ENCODE measurements around the gene DMAC2.
"Not testable (repeated sequence)": the region's sequence is repeated elsewhere in the genome, so short reads cannot be mapped to it uniquely, and the experiment has no call there.

DMAC2 gene

DNA sequence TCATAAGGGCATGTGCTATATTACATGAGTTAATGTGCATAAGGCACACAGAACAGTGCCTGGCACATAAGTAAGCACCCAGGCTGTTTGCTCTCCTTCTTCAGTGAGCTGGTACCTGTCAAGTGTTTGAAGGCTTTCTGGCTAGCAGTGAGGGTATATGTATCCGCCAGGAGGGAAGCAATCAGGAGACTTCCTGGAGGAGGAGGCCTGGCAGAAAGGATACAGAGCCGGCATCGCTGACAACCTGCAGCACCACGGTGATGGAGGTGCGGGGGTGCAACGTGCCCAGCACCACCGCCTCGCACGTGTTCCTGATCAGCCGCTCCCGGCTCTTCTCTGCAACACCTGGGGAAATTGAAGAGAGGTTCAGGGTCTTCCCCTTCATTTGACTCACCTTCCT is 48.1 kb downstream of the DMAC2 start:
- H3K36me3 ChIP-seq (ENCODE audit: insufficient read depth, low read length) = peaks cover 27% of the 10 kb centered on the region
- H3K27me3 ChIP-seq (ENCODE audit: control insufficient read depth in 1 of 2, insufficient read depth in 2 of 2, low read length in 2 of 2) = no peaks in the 10 kb centered on the region
- H3K4me1 ChIP-seq (ENCODE audit: insufficient read depth, low read length) = no peaks in the 10 kb centered on the region
- no peak overlapping the region for H3K9ac ChIP-seq (ENCODE audit: low read length)
- H3K4me3 ChIP-seq (ENCODE audit: low read depth in 1 of 2, low read length in 2 of 2) = no peak overlapping the region
- no peaks in the 10 kb centered on the region for H3K9me3 ChIP-seq (ENCODE audit: low read length)
- H3K27ac ChIP-seq (ENCODE audit: low read depth, low read length) = no peak overlapping the region

DNA sequence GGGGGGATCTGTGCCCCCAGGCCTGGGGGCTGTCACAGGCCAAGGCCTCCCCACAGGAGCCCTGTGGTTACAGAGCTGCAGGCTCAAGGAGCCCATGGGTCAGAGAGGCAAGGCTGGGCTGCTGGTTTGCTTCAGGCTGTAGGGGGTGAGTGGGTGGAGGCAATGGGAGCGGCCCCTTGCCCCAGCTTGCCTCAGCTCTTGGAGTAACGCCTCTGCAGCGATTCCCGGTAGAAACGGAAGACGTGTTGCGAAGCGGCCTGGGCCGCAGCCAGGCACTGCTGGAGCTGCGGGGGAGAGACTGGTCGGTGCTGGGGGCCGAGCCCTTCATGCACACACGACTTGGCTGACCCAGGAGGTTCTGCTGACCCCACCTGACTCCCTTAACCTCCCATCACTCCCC is 53.3 kb downstream of the DMAC2 start:
- H3K27ac ChIP-seq (ENCODE audit: low read depth, low read length) = no peak overlapping the region
- H3K27me3 ChIP-seq (ENCODE audit: control insufficient read depth in 1 of 2, insufficient read depth in 2 of 2, low read length in 2 of 2) = no peaks in the 10 kb centered on the region
- H3K4me1 ChIP-seq (ENCODE audit: insufficient read depth, low read length) = no peaks in the 10 kb centered on the region
- no peak overlapping the region for H3K4me3 ChIP-seq (ENCODE audit: low read depth in 1 of 2, low read length in 2 of 2)
- H3K9ac ChIP-seq (ENCODE audit: low read length) = no peak overlapping the region
- no peaks in the 10 kb centered on the region for H3K9me3 ChIP-seq (ENCODE audit: low read length)
- H3K36me3 ChIP-seq (ENCODE audit: insufficient read depth, low read length) = peaks cover 23% of the 10 kb centered on the region

DNA sequence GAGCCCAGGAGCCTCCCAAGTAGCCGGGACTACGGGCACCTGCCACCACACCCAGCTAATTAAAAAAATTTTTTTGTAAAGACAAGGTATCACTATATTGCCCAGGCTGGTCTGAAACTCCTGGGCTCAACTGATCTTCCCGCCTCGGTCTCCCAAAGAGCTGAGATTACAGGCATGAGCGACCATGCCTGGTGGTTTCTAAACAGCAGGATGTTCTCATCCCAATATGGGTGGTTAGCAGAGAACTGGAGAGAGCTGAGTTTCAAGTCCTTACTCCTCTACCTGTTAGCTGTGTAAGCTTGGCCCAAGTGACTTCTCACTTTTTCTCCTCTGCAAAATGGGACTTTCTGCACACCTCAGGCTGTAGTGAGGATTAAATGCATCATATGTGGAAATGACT is 55.4 kb downstream of the DMAC2 start:
- Histone ChIP-seq H3K9ac (ENCODE audit: low read length) (no peak overlapping the region), H3K27me3 (ENCODE audit: control insufficient read depth in 1 of 2, insufficient read depth in 2 of 2, low read length in 2 of 2) (no peaks in the 10 kb centered on the region), H3K27ac (ENCODE audit: low read depth, low read length) (no peak overlapping the region), H3K4me1 (ENCODE audit: insufficient read depth, low read length) (no peaks in the 10 kb centered on the region), H3K4me3 (ENCODE audit: low read depth in 1 of 2, low read length in 2 of 2) (no peak overlapping the region), H3K36me3 (ENCODE audit: insufficient read depth, low read length) (peaks cover 8% of the 10 kb centered on the region), H3K9me3 (ENCODE audit: low read length) (no peaks in the 10 kb centered on the region)

DNA sequence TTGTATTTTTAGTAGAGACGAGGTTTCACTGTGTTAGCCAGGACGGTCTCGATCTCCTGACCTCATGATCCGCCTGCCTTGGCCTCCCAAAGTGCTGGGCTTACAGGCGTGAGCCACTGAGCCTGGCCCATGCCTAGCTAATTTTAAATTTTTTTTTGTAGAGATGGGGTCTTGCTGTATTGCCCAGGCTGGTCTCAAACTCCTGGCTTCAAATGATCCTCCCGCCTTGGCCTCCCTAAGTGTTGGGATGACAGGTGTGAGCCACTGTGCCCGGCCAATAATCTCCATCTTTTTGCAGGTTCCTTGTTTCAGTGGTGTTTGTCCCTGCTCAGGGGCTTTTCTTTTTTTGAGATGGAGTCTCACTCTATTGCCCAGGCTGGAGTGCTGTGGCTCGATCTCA is 58.2 kb downstream of the DMAC2 start:
- H3K27me3 ChIP-seq (ENCODE audit: control insufficient read depth in 1 of 2, insufficient read depth in 2 of 2, low read length in 2 of 2); H3K36me3 ChIP-seq (ENCODE audit: insufficient read depth, low read length); H3K9me3 ChIP-seq (ENCODE audit: low read length); H3K9ac ChIP-seq (ENCODE audit: low read length); H3K4me3 ChIP-seq (ENCODE audit: low read depth in 1 of 2, low read length in 2 of 2); H3K27ac ChIP-seq (ENCODE audit: low read depth, low read length): not testable (repeated sequence)
- peaks cover 14% of the 10 kb centered on the region for H3K4me1 ChIP-seq (ENCODE audit: insufficient read depth, low read length)
